SK-N-SH (cell line): Measurements from ENCODE around the gene UBASH3B. TPM values are rescaled to one million over a fixed set of nuclear protein-coding genes. Genes with fewer than 3 reads are reported as not detected.

ENCODE experiments used
- CTCF ChIA-PET: fragments of 300-600, 350-600 bp; formaldehyde crosslinking; extraction: SDS; loops from one replicate; lab custom pipeline; 2021; lab: Yijun Ruan, JAX
- POLR2A ChIA-PET: fragments of 350-600 bp; sonication (Branson Sonifier 250); formaldehyde crosslinking; extraction: SDS; loops from one replicate; lab custom pipeline; 2020; ENCODE audit warnings: antibody characterized with exemption, inconsistent platforms; lab: Yijun Ruan, JAX
- DNase-seq: peaks from one replicate; pipeline ENCODE4 v3.0.0; 2012
- H2AFZ ChIP-seq: fragments of 200-600 bp; sonication (generic); 2 replicates; pipeline ENCODE4 v1.8.1; 2016; ENCODE audit warnings: antibody characterized with exemption, mild to moderate bottlenecking, low read depth
- H3F3A ChIP-seq: fragments of 200-600 bp; sonication (generic); replicated peaks from 2 replicates; pipeline ENCODE3; 2016; ENCODE audit warnings: antibody characterized with exemption, mild to moderate bottlenecking; ENCODE audit not compliant: insufficient read depth
- H3K27ac ChIP-seq, 2 experiments: fragments of 200-500 bp in 1 of 2; fragments of 200-600 bp in 1 of 2; sonication (Bioruptor generic) in 1 of 2; sonication (generic), shearing (Covaris generic) in 1 of 2; 2 replicates each; pipeline versions ENCODE4 v1.5.1 to v1.6.1; 2014 to 2016; ENCODE audit warnings: low read depth in 2 of 2, inconsistent platforms in 1 of 2, low read length in 1 of 2, mild to moderate bottlenecking in 1 of 2, mixed read lengths in 1 of 2
- H3K27me3 ChIP-seq: fragments of 200-600 bp; sonication (generic), shearing (Covaris generic); 2 replicates; pipeline ENCODE4 v1.6.1; 2016; ENCODE audit warnings: mixed run types; ENCODE audit not compliant: insufficient read depth
- H3K36me3 ChIP-seq, 2 experiments: fragments of 200-500 bp in 1 of 2; fragments of 200-600 bp in 1 of 2; sonication (Bioruptor generic) in 1 of 2; sonication (generic) in 1 of 2; replicated peaks in 1 of 2; 2 replicates each; pipeline versions ENCODE3 to v1.5.1; 2014 to 2016; ENCODE audit warnings: low read length in 1 of 2, mild to moderate bottlenecking in 1 of 2; ENCODE audit not compliant: insufficient read depth in 2 of 2, control insufficient read depth in 1 of 2
- H3K4me1 ChIP-seq, 2 experiments: fragments of 200-500 bp in 1 of 2; fragments of 200-600 bp in 1 of 2; sonication (Bioruptor generic) in 1 of 2; sonication (generic), shearing (Covaris generic) in 1 of 2; 2 replicates each; pipeline versions ENCODE4 v1.5.1 to v1.6.1; 2014 to 2016; ENCODE audit warnings: low read depth in 1 of 2, low read length in 1 of 2, mixed run types in 1 of 2; ENCODE audit not compliant: insufficient read depth in 2 of 2, control insufficient read depth in 1 of 2
- H3K4me2 ChIP-seq: fragments of 200-600 bp; sonication (generic), shearing (Covaris generic); 2 replicates; pipeline ENCODE4 v1.6.1; 2017; ENCODE audit warnings: mixed run types
- H3K4me3 ChIP-seq, 2 experiments: fragments of 200-500 bp in 1 of 2; fragments of 200-600 bp in 1 of 2; sonication (Bioruptor generic) in 1 of 2; sonication (generic), shearing (Covaris generic) in 1 of 2; 2 replicates each; pipeline versions ENCODE4 v1.5.1 to v1.8.1; 2014 to 2016; ENCODE audit warnings: low read depth in 2 of 2, inconsistent platforms in 1 of 2, low read length in 1 of 2, mild to moderate bottlenecking in 1 of 2, mixed read lengths in 1 of 2, moderate library complexity in 1 of 2
- H3K79me2 ChIP-seq: fragments of 200-600 bp; sonication (generic); 2 replicates; pipeline ENCODE4 v1.8.1; 2017; ENCODE audit warnings: mild to moderate bottlenecking; ENCODE audit not compliant: insufficient read depth
- H3K9ac ChIP-seq: fragments of 200-600 bp; sonication (generic); 2 replicates; pipeline ENCODE4 v1.6.1; 2017; ENCODE audit warnings: mixed run types
- H3K9me2 ChIP-seq: fragments of 200-600 bp; sonication (generic); 2 replicates; pipeline ENCODE4 v1.6.1; 2017; ENCODE audit warnings: mixed run types
- H3K9me3 ChIP-seq: fragments of 200-600 bp; sonication (generic); 2 replicates; pipeline ENCODE4 v1.6.1; 2017; ENCODE audit warnings: mixed run types, mild to moderate bottlenecking, moderate library complexity
- H4K20me1 ChIP-seq: fragments of 200-600 bp; sonication (generic); 2 replicates; pipeline ENCODE4 v1.6.1; 2017; ENCODE audit warnings: mild to moderate bottlenecking, mixed run types; ENCODE audit not compliant: insufficient read depth
- EP300 ChIP-seq, 2 experiments: IDR thresholded peaks; 2 replicates each; pipeline versions ENCODE4 v1.4.0 to v1.6.1; 2012; ENCODE audit warnings: borderline replicate concordance in 1 of 2, low read depth in 1 of 2, low read length in 1 of 2
- EZH2phosphoT487 ChIP-seq: fragments of 200-600 bp; sonication (generic); IDR thresholded peaks from 2 replicates; pipeline ENCODE4 v1.6.1; 2017; ENCODE audit warnings: low read depth, mixed run types, mild to moderate bottlenecking, antibody characterized with exemption, moderate library complexity, borderline replicate concordance
- FOSL2 ChIP-seq: IDR thresholded peaks from 2 replicates; pipeline ENCODE4 v1.4.0; 2012; ENCODE audit warnings: low read depth, mild to moderate bottlenecking, moderate library complexity, borderline replicate concordance
- GABPA ChIP-seq: IDR thresholded peaks from 2 replicates; pipeline ENCODE4 v1.4.0; 2012; ENCODE audit warnings: low read depth, mild to moderate bottlenecking
- GATA2 ChIP-seq: sonication (generic); formaldehyde crosslinking; IDR thresholded peaks from 2 replicates; pipeline ENCODE4 v1.5.0; 2020; ENCODE audit warnings: mild to moderate bottlenecking, missing genetic modification reagents
- JUND ChIP-seq: IDR thresholded peaks from 2 replicates; pipeline ENCODE4 v1.4.0; 2012
- NFIC ChIP-seq: IDR thresholded peaks from 2 replicates; pipeline ENCODE4 v1.4.0; 2012; ENCODE audit warnings: borderline replicate concordance
- NRF1 ChIP-seq: IDR thresholded peaks from 2 replicates; pipeline ENCODE4 v1.6.1; 2012; ENCODE audit warnings: low read depth, mild to moderate bottlenecking, low read length
- RXRA ChIP-seq: IDR thresholded peaks from 2 replicates; pipeline ENCODE4 v1.4.0; 2012; ENCODE audit warnings: low read depth, mild to moderate bottlenecking, borderline replicate concordance
- TCF12 ChIP-seq: IDR thresholded peaks from 2 replicates; pipeline ENCODE4 v1.4.0; 2012
- WGBS: methylation state at CpG from one replicate; pipeline ENCODE4 v1.1.6; 2017; ENCODE audit warnings: low lambda C conversion rate; 5-methylcytosine and 5-hydroxymethylcytosine counted together
- polyA plus RNA-seq, 3 experiments: library from polyadenylated mRNA; depleted of rRNA; stranded (reverse); fragments of >200 nt; gene quantifications; 2 replicates each; pipeline ENCODE4 v1.2.3, GENCODE V29; 2012
- TF ChIP-seq, protein P1 (sequence below): IDR thresholded peaks from 2 replicates; pipeline ENCODE4 v1.4.0; 2012; ENCODE audit warnings: low read depth, borderline replicate concordance
- TF ChIP-seq, protein P2 (sequence below): IDR thresholded peaks from 2 replicates; pipeline ENCODE4 v1.4.0; 2012; ENCODE audit warnings: low read depth
- TF ChIP-seq, protein P3 (sequence below): fragments of 200-600 bp; sonication (generic); IDR thresholded peaks from 2 replicates; pipeline ENCODE4 v1.6.1; 2017; ENCODE audit warnings: antibody characterized with exemption, mild to moderate bottlenecking, moderate library complexity
- TF ChIP-seq, protein P4 (sequence below): IDR thresholded peaks from 2 replicates; pipeline ENCODE4; 2012
- TF ChIP-seq, protein P5 (sequence below): fragments of 150-350 bp; IDR thresholded peaks from 2 replicates; pipeline ENCODE4 v1.6.1; 2016; ENCODE audit warnings: mild to moderate bottlenecking, low read depth, low read length

UBASH3B gene
- polyA plus RNA-seq, 1 of the 3 experiments (the other 2 are of a cell fraction): 10.4 TPM

DNA sequence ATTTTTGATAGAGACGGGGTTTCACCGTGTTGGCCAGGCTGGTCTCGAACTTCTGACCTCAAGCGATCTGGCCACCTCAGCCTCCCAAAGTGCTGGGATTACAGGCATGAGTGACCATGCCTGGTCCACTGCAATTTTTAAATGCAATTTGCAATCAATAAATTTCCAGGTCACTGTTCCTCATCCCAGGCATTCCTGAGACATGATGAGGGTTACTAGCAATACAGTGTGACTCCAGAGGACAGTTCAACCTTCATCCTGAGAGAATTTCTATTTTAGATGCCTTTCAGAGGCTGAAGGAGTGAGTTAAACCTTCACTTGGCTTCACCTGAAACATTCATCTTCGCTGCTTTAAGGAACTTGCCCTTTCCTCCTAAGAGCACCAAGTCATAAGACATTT is 9.7 kb upstream of the UBASH3B start:
- TF ChIP-seq EP300 (IDR thresholded peaks at IDR 0.05; ENCODE audit: borderline replicate concordance in 1 of 2, low read depth in 1 of 2, low read length in 1 of 2) (no peak), EZH2phosphoT487 (no peak)
- Histone ChIP-seq H3K4me3 (no peak overlapping the region), H4K20me1 (no peaks in the 10 kb centered on the region), H3K9me3 (no peaks in the 10 kb centered on the region), H3K36me3 (no peaks in the 10 kb centered on the region), H3K4me1 (peaks cover 0 to 21% of the 10 kb centered on the region in 2 experiments; a peak in 2 of 4 replicates), H3K9me2 (no peaks in the 10 kb centered on the region), H3K27ac (0 out of 4 replicates have a peak overlapping the region, but pooled peaks of 1 of the 2 experiments have one; percentile 70), H3K27me3 (no peaks in the 10 kb centered on the region), H3K79me2 (no peaks in the 10 kb centered on the region), H3K9ac (no peak overlapping the region), H3F3A (peaks cover 32% of the 10 kb centered on the region), H3K4me2 (no peak overlapping the region), H2AFZ (no peak overlapping the region)
- POLR2A ChIA-PET: no interaction called here
- CTCF ChIA-PET: interaction anchor here (1.0 to 1.9 kb wide), 3 partner anchors 66 to 208 kb away, joined by 3 to 11 read pairs (median 4); no protein-coding TSS in a partner anchor
- WGBS: 94% methylated on average over 5 of the region's 5 CpGs
- DNase-seq: no peak

DNA sequence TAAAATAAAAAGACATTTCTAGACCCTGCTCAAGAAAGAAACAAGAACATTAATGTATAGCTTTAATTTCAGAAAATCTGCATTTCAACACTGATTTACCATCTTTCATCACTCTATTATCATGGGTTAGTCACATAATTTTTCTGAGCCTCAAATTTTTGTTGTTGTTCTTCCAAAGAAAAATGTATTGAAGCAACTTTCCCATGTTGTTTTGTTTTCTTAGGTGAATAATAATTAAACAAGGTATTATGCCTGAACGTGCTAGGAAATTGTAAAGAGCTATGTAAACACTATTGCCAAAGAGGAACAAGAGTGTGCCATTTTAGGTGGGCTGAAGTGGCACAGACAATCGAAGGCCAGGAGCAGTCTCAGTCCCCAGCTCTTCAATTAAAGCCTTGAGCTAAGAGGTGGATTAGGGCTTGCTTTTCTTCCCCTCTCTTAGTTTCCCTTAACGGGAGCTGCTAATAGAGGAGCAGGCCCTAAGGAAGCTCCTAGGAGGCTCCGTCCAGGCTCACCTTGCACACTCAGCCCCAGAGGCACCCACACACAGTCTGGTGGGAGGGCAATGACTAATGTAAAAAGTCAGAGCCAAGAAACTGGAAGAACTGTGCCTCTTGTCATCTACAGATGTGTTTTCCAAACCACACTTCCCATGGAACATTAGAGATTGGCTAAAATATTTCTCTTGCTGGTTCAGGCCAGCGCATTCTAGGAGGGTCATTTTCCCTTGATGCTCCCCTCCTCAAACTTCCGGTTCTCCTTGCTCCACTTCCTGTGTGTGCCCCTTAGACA is 8.8 kb upstream of the UBASH3B start:
- Histone ChIP-seq H4K20me1 (no peaks in the 10 kb centered on the region), H3F3A (peaks cover 32% of the 10 kb centered on the region), H3K9me2 (no peaks in the 10 kb centered on the region), H3K36me3 (no peaks in the 10 kb centered on the region), H3K27ac (peak overlapping the region in 1 of 2 experiments; percentile 70; a peak in 2 of 4 replicates), H3K4me2 (no peak overlapping the region), H3K79me2 (no peaks in the 10 kb centered on the region), H2AFZ (peak overlapping the region; percentile 39; the same call in 1 of the 2 replicates), H3K27me3 (no peaks in the 10 kb centered on the region), H3K9me3 (no peaks in the 10 kb centered on the region), H3K4me3 (no peak overlapping the region), H3K4me1 (peaks cover 0 to 21% of the 10 kb centered on the region in 2 experiments; a peak in 2 of 4 replicates), H3K9ac (no peak overlapping the region; the same call in 1 of the 2 replicates)
- DNase-seq: no peak
- peak; percentile 54; the same call in 1 of the 2 replicates for TF ChIP-seq TCF12
- TF ChIP-seq NFIC: peak; percentile 62; the same call in 1 of the 2 replicates
- TF ChIP-seq GABPA: peak; percentile 53
- no peak for TF ChIP-seq GATA2
- no peak for TF ChIP-seq RXRA
- TF ChIP-seq, protein P1, sequence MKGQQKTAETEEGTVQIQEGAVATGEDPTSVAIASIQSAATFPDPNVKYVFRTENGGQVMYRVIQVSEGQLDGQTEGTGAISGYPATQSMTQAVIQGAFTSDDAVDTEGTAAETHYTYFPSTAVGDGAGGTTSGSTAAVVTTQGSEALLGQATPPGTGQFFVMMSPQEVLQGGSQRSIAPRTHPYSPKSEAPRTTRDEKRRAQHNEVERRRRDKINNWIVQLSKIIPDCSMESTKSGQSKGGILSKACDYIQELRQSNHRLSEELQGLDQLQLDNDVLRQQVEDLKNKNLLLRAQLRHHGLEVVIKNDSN: no peak
- TF ChIP-seq JUND: peak; percentile 27; the same call in 1 of the 2 replicates
- TF ChIP-seq, protein P2, sequence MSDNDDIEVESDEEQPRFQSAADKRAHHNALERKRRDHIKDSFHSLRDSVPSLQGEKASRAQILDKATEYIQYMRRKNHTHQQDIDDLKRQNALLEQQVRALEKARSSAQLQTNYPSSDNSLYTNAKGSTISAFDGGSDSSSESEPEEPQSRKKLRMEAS: no peak
- TF ChIP-seq FOSL2: peak; percentile 52; the same call in 1 of the 2 replicates
- TF ChIP-seq NRF1: no peak
- TF ChIP-seq, protein P3, sequence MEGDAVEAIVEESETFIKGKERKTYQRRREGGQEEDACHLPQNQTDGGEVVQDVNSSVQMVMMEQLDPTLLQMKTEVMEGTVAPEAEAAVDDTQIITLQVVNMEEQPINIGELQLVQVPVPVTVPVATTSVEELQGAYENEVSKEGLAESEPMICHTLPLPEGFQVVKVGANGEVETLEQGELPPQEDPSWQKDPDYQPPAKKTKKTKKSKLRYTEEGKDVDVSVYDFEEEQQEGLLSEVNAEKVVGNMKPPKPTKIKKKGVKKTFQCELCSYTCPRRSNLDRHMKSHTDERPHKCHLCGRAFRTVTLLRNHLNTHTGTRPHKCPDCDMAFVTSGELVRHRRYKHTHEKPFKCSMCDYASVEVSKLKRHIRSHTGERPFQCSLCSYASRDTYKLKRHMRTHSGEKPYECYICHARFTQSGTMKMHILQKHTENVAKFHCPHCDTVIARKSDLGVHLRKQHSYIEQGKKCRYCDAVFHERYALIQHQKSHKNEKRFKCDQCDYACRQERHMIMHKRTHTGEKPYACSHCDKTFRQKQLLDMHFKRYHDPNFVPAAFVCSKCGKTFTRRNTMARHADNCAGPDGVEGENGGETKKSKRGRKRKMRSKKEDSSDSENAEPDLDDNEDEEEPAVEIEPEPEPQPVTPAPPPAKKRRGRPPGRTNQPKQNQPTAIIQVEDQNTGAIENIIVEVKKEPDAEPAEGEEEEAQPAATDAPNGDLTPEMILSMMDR: no peak
- TF ChIP-seq, protein P4, sequence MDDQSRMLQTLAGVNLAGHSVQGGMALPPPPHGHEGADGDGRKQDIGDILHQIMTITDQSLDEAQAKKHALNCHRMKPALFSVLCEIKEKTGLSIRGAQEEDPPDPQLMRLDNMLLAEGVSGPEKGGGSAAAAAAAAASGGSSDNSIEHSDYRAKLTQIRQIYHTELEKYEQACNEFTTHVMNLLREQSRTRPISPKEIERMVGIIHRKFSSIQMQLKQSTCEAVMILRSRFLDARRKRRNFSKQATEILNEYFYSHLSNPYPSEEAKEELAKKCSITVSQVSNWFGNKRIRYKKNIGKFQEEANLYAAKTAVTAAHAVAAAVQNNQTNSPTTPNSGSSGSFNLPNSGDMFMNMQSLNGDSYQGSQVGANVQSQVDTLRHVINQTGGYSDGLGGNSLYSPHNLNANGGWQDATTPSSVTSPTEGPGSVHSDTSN: peak; percentile 33; the same call in 1 of the 2 replicates
- TF ChIP-seq, protein P5, sequence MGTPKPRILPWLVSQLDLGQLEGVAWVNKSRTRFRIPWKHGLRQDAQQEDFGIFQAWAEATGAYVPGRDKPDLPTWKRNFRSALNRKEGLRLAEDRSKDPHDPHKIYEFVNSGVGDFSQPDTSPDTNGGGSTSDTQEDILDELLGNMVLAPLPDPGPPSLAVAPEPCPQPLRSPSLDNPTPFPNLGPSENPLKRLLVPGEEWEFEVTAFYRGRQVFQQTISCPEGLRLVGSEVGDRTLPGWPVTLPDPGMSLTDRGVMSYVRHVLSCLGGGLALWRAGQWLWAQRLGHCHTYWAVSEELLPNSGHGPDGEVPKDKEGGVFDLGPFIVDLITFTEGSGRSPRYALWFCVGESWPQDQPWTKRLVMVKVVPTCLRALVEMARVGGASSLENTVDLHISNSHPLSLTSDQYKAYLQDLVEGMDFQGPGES: no peak
- CTCF ChIA-PET: interaction anchor here (1.6 to 1.8 kb wide), 2 partner anchors 9 to 135 kb away, joined by 4 to 11 read pairs; partner anchors contain the start of gene UBASH3B
- POLR2A ChIA-PET: interaction anchor here (0.8 kb wide), 1 partner anchor 9 kb away, joined by 3 read pairs; the partner anchor contains the start of gene UBASH3B
- 74% methylated on average over 5 of the region's 6 CpGs for WGBS
